ENCODE data around the gene ZNF587B. TPM values are rescaled to one million over a fixed set of nuclear protein-coding genes. Genes with fewer than 3 reads are reported as not detected.
"Not testable (repeated sequence)": the region's sequence is repeated elsewhere in the genome, so short reads cannot be mapped to it uniquely, and the experiment has no call there.

Gene ZNF587B
- total RNA-seq, 2 donors from 2014 or later = 9.2 to 20.9 TPM

- H3K36me3 Mint-ChIP-seq = peaks cover 28 to 52% of the 10 kb centered on the region in 2 donors
- not testable (repeated sequence) for H3K9me3 Mint-ChIP-seq; ATAC-seq; DNase-seq (ENCODE audit: low spot score in 2 of 2); H3K27ac Mint-ChIP-seq
Measured at GRCh38 chr19:57847164-57847563, 17.1 kb downstream of the ZNF587B start.

GRCh38 chr19:57849162-57849665, 19.1 kb downstream of the ZNF587B start:
- Mint-ChIP-seq H3K9me3 (peaks cover 5 to 15% of the 10 kb centered on the region in 2 donors), H3K36me3 (peaks cover 38 to 59% of the 10 kb centered on the region in 2 donors), H3K27ac (peak overlapping the region in 1 of 2 donors; percentile 95)
- not testable (repeated sequence) for DNase-seq (ENCODE audit: low spot score in 2 of 2)
- ATAC-seq = peak; percentile 46 to 52

GRCh38 chr19:57849666-57850473, 19.8 kb downstream of the ZNF587B start, which contains the start of gene ZNF587:
TSS of gene ZNF587 (plus strand) at chr19:57849859. CDS start at chr19:57850039, 180 bp downstream.
- H3K9me3 Mint-ChIP-seq = peaks cover 5 to 15% of the 10 kb centered on the region in 2 donors
- H3K27ac Mint-ChIP-seq = peak within 1 kb of the TSS; percentile 95 to 98
- ATAC-seq (peak; percentile 99 to 100), DNase-seq (ENCODE audit: low spot score in 2 of 2) (peak; percentile 62 to 73)
- H3K36me3 Mint-ChIP-seq = peaks cover 34 to 60% of the 10 kb centered on the region in 2 donors

- peak overlapping the region; percentile 95 to 98 for H3K27ac Mint-ChIP-seq
- peaks cover 37 to 61% of the 10 kb centered on the region in 2 donors for H3K36me3 Mint-ChIP-seq
- peaks cover 5 to 15% of the 10 kb centered on the region in 2 donors for H3K9me3 Mint-ChIP-seq
- DNase-seq (ENCODE audit: low spot score in 2 of 2) (no peak), ATAC-seq (no peak)
Measured at GRCh38 chr19:57850553-57851017, 20.5 kb downstream of the ZNF587B start.

GRCh38 chr19:57851812-57852603, 21.9 kb downstream of the ZNF587B start:
- Mint-ChIP-seq H3K9me3 (peaks cover 6 to 19% of the 10 kb centered on the region in 2 donors), H3K36me3 (peaks cover 51 to 69% of the 10 kb centered on the region in 2 donors)
- DNase-seq (ENCODE audit: low spot score in 2 of 2); H3K27ac Mint-ChIP-seq; ATAC-seq: not testable (repeated sequence)

GRCh38 chr19:57854117-57854516, 24.0 kb downstream of the ZNF587B start:
- DNase-seq (ENCODE audit: low spot score in 2 of 2); ATAC-seq; H3K27ac Mint-ChIP-seq: not testable (repeated sequence)
- peaks cover 65 to 86% of the 10 kb centered on the region in 2 donors for H3K36me3 Mint-ChIP-seq
- H3K9me3 Mint-ChIP-seq = peaks cover 11 to 24% of the 10 kb centered on the region in 2 donors

GRCh38 chr19:57862351-57862750, 32.3 kb downstream of the ZNF587B start:
- ATAC-seq; DNase-seq (ENCODE audit: low spot score in 2 of 2); H3K27ac Mint-ChIP-seq: not testable (repeated sequence)
- H3K36me3 Mint-ChIP-seq = peaks cover 62 to 93% of the 10 kb centered on the region in 2 donors
- H3K9me3 Mint-ChIP-seq = peaks cover 23 to 31% of the 10 kb centered on the region in 2 donors

GRCh38 chr19:57867868-57868492, 37.9 kb downstream of the ZNF587B start:
- DNase-seq (ENCODE audit: low spot score in 2 of 2) (no peak), ATAC-seq (no peak)
- no peak overlapping the region for H3K27ac Mint-ChIP-seq
- peaks cover 12 to 24% of the 10 kb centered on the region in 2 donors for H3K9me3 Mint-ChIP-seq
- H3K36me3 Mint-ChIP-seq = peaks cover 55 to 91% of the 10 kb centered on the region in 2 donors

GRCh38 chr19:57869655-57870054, 39.6 kb downstream of the ZNF587B start:
- Mint-ChIP-seq H3K9me3 (peaks cover 25 to 37% of the 10 kb centered on the region in 2 donors), H3K36me3 (peaks cover 59 to 93% of the 10 kb centered on the region in 2 donors)
- not testable (repeated sequence) for DNase-seq (ENCODE audit: low spot score in 2 of 2); ATAC-seq; H3K27ac Mint-ChIP-seq

- peaks cover 22 to 35% of the 10 kb centered on the region in 2 donors for H3K9me3 Mint-ChIP-seq
- peaks cover 59 to 92% of the 10 kb centered on the region in 2 donors for H3K36me3 Mint-ChIP-seq
- H3K27ac Mint-ChIP-seq = no peak overlapping the region
- DNase-seq (ENCODE audit: low spot score in 2 of 2) (no peak), ATAC-seq (no peak)
Measured at GRCh38 chr19:57870225-57870624, 40.1 kb downstream of the ZNF587B start.

GRCh38 chr19:57872450-57872849, 42.4 kb downstream of the ZNF587B start:
- no peak for DNase-seq (ENCODE audit: low spot score in 2 of 2)
- no peak overlapping the region for H3K27ac Mint-ChIP-seq
- peaks cover 34 to 48% of the 10 kb centered on the region in 2 donors for H3K9me3 Mint-ChIP-seq
- ATAC-seq = no peak
- peaks cover 78 to 93% of the 10 kb centered on the region in 2 donors for H3K36me3 Mint-ChIP-seq

GRCh38 chr19:57873883-57874799, 44.0 kb downstream of the ZNF587B start:
- Mint-ChIP-seq H3K36me3 (peaks cover 86 to 93% of the 10 kb centered on the region in 2 donors), H3K9me3 (peaks cover 37 to 48% of the 10 kb centered on the region in 2 donors)
- ATAC-seq; H3K27ac Mint-ChIP-seq; DNase-seq (ENCODE audit: low spot score in 2 of 2): not testable (repeated sequence)

GRCh38 chr19:57886046-57886445, 55.9 kb downstream of the ZNF587B start:
- H3K36me3 Mint-ChIP-seq = peaks cover 59 to 81% of the 10 kb centered on the region in 2 donors
- DNase-seq (ENCODE audit: low spot score in 2 of 2) (no peak), ATAC-seq (no peak)
- H3K9me3 Mint-ChIP-seq = peaks cover 21 to 30% of the 10 kb centered on the region in 2 donors
- no peak overlapping the region for H3K27ac Mint-ChIP-seq

GRCh38 chr19:57887195-57887941, 57.3 kb downstream of the ZNF587B start:
- no peak for ATAC-seq
- peak overlapping the region in 1 of 2 donors; percentile 99 for H3K27ac Mint-ChIP-seq
- peaks cover 21 to 35% of the 10 kb centered on the region in 2 donors for H3K9me3 Mint-ChIP-seq
- no peak for DNase-seq (ENCODE audit: low spot score in 2 of 2)
- H3K36me3 Mint-ChIP-seq = peaks cover 59 to 88% of the 10 kb centered on the region in 2 donors
